HEK293 (cell line): ENCODE measurements around the gene RAB11FIP3.
"Not testable (repeated sequence)": the region's sequence is repeated elsewhere in the genome, so short reads cannot be mapped to it uniquely, and the experiment has no call there.

Experiments
- CTCF ChIP-seq: fragments of 450-650 bp; formaldehyde crosslinking; IDR thresholded peaks from 2 replicates; pipeline ENCODE4 v1.5.1; 2016; ENCODE audit warnings: missing biosample characterization, missing genetic modification characterization
- MYNN ChIP-seq: fragments of 450-650 bp; formaldehyde crosslinking; IDR thresholded peaks from 2 replicates; pipeline ENCODE4 v1.5.1; 2016; ENCODE audit warnings: missing biosample characterization, missing genetic modification characterization, borderline replicate concordance
- REPIN1 ChIP-seq: fragments of 450-650 bp; formaldehyde crosslinking; IDR thresholded peaks from 2 replicates; pipeline ENCODE4 v1.5.1; 2017; ENCODE audit warnings: missing biosample characterization, missing genetic modification characterization, low read depth
- REST ChIP-seq: fragments of 450-650 bp; formaldehyde crosslinking; IDR thresholded peaks from 2 replicates; pipeline ENCODE4 v1.5.1; 2016; ENCODE audit warnings: missing biosample characterization, missing genetic modification characterization
- TSHZ1 ChIP-seq: fragments of 450-650 bp; formaldehyde crosslinking; IDR thresholded peaks from 2 replicates; pipeline ENCODE4 v1.5.1; 2016; ENCODE audit warnings: missing biosample characterization, missing genetic modification characterization, borderline replicate concordance
- YY1 ChIP-seq: fragments of 450-650 bp; formaldehyde crosslinking; IDR thresholded peaks from 2 replicates; pipeline ENCODE4 v1.5.1; 2018; ENCODE audit warnings: missing biosample characterization, missing genetic modification characterization
- ZBTB10 ChIP-seq: fragments of 450-650 bp; formaldehyde crosslinking; IDR thresholded peaks from 2 replicates; pipeline ENCODE4 v1.5.1; 2016; ENCODE audit warnings: missing biosample characterization, missing genetic modification characterization
- ZBTB21 ChIP-seq: fragments of 450-650 bp; formaldehyde crosslinking; IDR thresholded peaks from 2 replicates; pipeline ENCODE4 v1.5.1; 2017; ENCODE audit warnings: missing biosample characterization, missing genetic modification characterization
- ZFP69B ChIP-seq: fragments of 450-650 bp; formaldehyde crosslinking; IDR thresholded peaks from 2 replicates; pipeline ENCODE4 v1.5.1; 2016; ENCODE audit warnings: missing biosample characterization, missing genetic modification characterization
- ZNF335 ChIP-seq: fragments of 450-650 bp; formaldehyde crosslinking; conservative IDR thresholded peaks from 2 replicates; pipeline ENCODE4 v1.5.1; 2016; ENCODE audit warnings: missing biosample characterization, missing genetic modification characterization
- ZNF701 ChIP-seq: fragments of 450-650 bp; formaldehyde crosslinking; IDR thresholded peaks from 2 replicates; pipeline ENCODE4 v1.5.1; 2016; ENCODE audit warnings: missing biosample characterization, missing genetic modification characterization
- ZNF747 ChIP-seq: fragments of 450-650 bp; formaldehyde crosslinking; IDR thresholded peaks from 2 replicates; pipeline ENCODE4 v1.5.1; 2016; ENCODE audit warnings: missing biosample characterization, missing genetic modification characterization

- TF ChIP-seq ZBTB10 (tag by site-specific recombination); CTCF (tag by site-specific recombination); ZBTB21 (tag by site-specific recombination); REST (tag by site-specific recombination); ZNF335; MYNN (tag by site-specific recombination); TSHZ1 (tag by site-specific recombination); REPIN1 (tag by site-specific recombination); ZNF747; YY1 (tag by site-specific recombination); ZNF701; ZFP69B: not testable (repeated sequence)
These were observed 52.8 kb downstream of the RAB11FIP3 start for GRCh38 chr16:478287-478686.
